ENCODE measurements around the gene ZNF555.

ZNF555 gene

DNA sequence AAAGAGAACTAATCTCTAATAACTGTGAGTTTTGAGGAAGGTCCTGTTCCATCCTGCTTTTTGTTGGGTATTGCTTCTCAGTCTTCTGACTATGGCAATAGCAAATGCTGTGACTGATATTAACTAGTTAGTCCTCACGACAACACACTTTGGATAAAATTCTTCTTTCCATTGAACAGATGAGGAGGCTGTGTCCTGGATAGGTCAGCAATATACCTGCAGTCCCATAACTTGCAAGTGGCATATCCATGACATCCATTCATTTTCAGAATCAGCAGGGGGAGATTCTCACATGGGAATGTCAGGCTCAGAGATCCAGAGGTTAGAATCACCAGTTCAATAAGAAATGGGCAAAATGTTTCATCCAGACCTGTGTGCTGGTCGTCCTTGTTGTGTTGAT, 14.3 kb upstream of the ZNF555 start:
- DNase-seq = no peak

- DNase-seq = no peak
These were observed 13.3 kb upstream of the ZNF555 start for GRCh38 chr19:2827840-2828489.

DNA sequence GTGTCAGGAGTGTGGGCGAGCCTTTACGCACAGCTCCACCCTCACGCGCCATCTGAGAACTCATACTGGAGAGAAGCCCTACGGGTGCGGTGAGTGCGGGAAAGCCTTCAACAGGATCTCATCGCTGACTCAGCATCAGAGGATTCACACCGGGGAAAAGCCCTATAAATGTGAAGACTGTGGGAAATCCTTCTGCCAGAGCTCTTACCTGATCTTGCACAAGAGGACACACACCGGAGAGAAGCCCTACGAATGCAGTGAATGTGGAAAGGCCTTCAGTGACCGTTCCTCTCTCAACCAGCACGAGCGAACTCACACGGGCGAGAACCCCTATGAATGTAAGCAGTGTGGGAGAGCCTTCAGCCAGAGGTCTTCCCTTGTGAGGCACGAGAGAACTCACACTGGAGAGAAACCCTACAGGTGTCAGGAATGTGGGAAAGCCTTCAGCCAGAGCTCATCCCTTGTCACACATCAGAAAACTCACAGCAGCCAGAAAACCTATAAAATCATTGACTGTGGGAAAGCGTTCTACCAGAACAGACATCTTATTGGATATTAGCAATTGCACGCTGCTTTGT, 6.9 kb upstream of the ZNF555 start:
- DNase-seq = no peak

GRCh38 chr19:2837430-2837829, 3.8 kb upstream of the ZNF555 start:
- DNase-seq = no peak

DNA sequence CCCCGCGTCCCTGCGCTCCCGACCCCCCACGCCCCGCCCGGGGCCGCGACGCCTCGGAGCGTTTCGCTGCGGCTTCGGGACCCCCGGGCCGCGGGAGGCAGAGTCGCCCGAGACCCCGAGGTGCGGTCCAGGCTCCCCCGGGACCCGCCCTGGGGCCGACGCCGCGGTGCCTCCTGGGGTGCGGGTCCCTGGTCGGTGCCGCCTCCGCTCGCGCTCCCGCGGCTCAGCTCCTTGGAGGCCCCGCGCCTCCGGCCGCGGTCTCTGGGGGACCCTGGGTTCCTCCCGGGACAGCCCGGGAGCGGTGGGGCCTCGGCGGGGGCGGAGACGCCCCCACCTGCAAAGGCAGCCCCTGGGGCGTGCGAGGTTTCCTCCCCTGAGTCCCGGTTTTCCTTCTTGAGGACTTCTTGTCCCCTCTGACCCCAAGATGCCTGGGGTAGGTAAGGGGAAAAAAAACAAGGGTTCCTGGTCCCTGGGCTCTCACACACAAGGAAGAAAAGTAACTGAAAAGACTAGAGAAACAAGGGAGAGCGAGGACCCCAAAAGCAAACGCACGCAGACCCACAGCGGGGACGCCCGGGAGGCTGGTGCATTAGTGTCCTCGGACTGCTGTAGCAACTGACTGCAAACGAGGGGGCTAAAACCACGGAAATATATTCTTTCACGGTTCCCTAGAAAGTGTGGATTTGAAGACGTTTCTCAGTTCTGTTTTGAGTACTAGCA, 740 bp downstream of the ZNF555 start:
- DNase-seq = no peak

GRCh38 chr19:2845107-2845506, 3.8 kb downstream of the ZNF555 start:
- no peak for DNase-seq

GRCh38 chr19:2846180-2846894, 5.1 kb downstream of the ZNF555 start:
- DNase-seq = no peak

DNA sequence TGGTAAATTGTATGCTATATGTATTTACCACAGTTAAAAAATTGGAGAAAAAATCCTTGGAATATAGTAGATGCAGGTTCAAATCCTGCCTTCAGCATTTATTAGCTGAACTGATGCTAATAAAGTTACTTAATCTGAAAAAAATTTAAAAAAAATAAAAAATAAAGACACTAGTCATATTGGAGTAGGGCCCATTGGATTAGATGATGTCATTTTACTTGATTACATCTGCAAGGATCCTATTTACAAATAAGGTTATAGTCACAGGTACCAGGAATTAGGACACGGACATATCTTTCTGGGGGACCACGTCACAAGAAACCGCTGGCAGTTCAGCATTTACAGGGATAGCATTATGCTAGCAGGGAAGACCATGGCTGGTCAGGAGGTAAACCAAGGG, 6.2 kb downstream of the ZNF555 start:
- no peak for DNase-seq

DNA sequence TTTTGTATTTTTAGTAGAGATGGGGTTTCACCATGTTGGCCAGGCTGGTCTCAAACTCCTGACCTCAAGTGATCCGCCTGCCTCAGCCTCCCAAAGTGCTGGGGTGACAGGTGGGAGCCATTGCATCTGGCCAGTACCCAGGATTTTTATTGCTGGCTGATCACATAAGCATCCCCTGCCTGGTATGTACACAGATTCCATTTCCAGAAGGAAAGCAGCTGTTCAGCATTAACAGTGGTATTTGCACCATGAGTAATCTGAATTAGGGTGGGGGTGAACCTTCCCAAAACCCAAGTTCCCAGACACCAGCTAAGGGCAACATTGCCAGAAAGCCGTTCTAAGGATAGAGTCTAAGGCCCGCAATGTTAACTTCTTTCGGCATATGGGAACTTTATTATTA, 7.3 kb downstream of the ZNF555 start:
- no peak for DNase-seq

GRCh38 chr19:2850256-2850925, 9.1 kb downstream of the ZNF555 start:
- DNase-seq = no peak

DNA sequence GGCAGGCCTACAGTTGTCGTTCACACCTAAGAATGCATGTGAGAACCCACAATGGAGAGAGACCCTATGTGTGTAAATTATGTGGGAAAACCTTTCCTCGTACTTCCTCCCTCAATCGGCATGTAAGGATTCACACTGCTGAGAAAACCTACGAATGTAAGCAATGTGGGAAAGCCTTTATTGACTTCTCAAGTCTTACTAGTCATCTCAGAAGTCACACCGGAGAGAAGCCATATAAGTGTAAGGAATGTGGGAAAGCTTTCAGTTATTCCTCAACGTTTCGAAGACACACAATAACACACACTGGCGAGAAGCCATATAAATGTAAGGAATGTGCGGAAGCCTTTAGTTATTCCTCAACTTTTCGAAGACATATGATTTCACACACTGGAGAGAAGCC, 11.3 kb downstream of the ZNF555 start:
- DNase-seq = no peak

- no peak for DNase-seq
These were observed 11.8 kb downstream of the ZNF555 start for GRCh38 chr19:2853015-2853606.

- DNase-seq = no peak
These were observed 13.6 kb downstream of the ZNF555 start for GRCh38 chr19:2854849-2855248.

DNA sequence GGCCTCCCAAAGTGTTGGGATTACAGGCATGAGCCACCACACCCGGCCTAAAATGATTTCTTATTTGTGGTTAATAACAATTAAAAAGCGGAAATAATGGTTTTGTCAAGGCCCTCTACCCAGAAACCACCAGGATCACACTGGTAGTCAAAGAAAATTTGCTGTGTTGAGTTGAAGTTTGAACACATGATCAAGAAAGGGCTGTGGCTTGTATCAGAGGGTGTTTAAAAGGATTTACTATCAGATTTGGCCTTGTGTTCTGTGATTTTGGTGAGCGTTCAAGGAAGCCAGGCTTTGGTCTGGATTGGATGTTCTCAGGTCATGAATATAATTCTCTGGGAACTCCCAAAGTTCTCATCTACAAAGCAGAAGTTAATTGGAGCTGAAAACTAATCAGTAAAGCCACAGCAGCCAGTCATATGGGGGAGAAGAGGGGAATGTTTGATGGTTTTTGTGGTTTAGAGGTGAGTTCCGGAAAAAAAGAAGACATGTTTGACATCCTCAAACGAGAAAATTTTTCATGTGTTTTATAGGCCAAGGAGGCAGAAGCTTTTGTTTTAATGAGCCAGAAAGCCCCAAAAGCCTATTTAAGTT, 15.3 kb downstream of the ZNF555 start:
- no peak for DNase-seq

DNA sequence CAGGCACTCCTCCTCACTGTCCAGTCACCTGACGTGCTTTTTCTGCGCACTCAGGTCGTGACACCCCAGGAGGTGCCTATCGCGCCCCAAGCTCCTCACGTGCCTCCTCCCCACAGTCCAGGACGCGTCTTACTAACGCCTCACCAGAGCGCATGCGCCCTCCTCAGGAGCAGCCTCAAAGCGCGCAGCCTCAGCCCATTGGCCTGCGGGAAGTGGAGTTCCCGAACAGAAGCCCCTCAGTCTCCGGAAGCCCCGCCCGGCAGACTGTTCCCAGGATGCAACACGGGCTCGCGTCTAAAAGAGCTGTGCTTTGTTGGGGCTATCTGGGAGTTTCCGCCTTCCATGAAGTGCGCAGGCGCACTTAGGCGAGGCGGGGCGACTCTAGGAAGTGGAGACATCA, 17.6 kb downstream of the ZNF555 start:
- DNase-seq = no peak

DNA sequence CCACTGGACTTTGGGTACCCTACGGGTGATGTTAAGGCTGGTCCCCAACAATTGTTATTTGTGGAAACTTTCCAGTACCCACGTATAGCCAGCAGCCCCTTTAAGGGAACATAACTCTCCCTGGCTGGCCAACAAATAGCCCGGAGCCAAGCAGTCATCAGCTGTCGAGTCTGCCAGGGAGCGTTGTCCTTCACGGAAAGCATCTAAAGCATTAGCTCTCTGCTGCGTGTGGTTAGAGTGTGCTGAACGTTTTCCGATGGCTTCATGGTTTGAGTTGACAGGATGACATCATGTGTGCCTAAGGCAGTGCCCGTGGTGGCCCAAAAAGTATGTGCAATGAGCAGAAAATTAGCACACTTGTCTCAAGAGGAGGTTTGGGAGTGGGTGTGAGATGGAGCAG, 22.5 kb downstream of the ZNF555 start:
- no peak for DNase-seq

DNA sequence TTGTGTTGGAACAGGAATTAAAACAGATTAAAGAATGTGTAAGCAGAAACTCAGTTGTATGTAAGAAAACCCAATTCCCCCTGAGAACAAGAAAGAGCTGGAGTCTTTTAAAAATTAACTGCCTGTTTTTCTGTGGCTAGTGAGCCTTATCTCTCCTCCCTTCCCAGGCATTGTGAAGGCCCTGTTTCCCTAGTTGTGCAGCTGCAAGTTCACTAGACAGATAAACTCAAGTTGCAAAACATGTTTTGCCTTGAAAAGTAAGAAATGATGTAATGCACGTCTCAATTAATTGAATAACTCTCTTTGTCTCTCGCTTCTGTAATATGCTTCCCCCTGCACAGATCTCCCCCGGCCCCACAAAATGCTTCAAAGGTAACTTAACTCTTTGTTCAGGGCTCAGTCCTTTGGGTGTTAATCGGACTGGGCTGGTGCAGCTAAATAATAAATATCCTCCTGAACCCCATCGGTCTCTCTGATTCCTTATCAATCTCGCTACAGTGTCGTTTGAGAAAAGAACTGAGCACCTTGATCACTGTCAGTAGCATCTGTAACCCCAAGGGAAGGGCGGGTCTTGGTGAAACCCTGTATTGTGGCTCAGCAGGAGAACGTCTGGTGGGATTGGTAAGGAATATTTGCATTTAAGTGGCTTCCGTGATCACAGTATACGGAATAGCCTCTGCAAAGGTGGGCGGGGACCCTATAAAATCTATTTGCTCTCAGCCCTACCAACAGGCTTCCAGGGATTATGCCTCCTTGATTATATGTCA, 24.2 kb downstream of the ZNF555 start:
- DNase-seq = no peak

GRCh38 chr19:2866495-2867024, 25.3 kb downstream of the ZNF555 start:
- no peak for DNase-seq

- DNase-seq = peak; percentile 83
These were observed 26.0 kb downstream of the ZNF555 start, which contains the start of gene ZNF556 for GRCh38 chr19:2867025-2867991. Gene ZNF556, plus strand, starts transcription at chr19:2867335. Its CDS starts 87 bp downstream, at chr19:2867422.

GRCh38 chr19:2869618-2870017, 28.3 kb downstream of the ZNF555 start:
- no peak for DNase-seq
